GM18502 (cell line): ENCODE data around the gene CEP41.
"Not testable (repeated sequence)": the region's sequence is repeated elsewhere in the genome, so short reads cannot be mapped to it uniquely, and the experiment has no call there.

ENCODE experiments used
- ATAC-seq: cut with Tn5 transposase; IDR thresholded peaks from one replicate; pipeline ENCODE4 v1.9.1; 2021; ENCODE audit warnings: mild to moderate bottlenecking; ENCODE audit not compliant: unreplicated experiment, poor library complexity

CEP41 gene

DNA sequence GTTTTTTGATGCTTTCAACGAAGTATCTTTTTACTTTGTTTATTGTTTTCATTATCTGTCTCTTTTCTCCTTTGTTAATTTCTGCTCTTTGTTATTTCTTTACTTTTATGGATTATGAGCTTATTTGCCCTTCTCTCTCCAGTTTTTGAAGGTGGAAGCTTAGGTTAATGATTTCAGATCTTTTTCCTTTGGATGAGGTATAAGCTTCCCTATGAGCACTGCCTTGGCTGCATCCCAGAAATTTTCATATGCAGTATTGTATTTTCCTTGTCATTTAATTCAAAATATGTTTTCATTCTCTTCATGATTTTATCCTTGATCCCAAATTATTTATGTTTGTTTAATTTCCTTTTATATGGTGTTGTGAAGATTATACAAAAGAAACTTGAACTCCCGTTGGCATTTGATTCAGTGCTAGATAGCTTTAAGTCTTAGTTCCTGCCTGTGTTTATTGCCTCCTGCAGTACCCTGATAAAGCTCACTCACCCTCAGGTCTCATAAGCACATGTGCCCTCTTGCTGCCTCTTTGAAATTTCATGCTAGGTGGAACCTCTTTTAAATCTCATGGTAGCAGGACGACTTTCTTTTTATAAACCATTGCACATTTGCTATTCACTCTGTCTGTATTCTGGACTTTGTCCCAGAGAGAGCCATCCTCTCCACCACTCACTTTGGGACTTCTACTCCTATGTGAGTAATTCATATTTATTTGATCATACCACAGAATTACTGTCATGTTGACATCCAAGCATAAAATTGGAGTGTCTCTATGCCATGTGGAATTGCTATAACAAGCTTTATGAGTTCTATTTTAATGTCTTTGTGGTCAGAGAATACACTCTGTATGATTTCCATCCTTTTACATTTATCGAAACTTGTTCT, 23.0 kb upstream of the CEP41 start:
- no peak for ATAC-seq

DNA sequence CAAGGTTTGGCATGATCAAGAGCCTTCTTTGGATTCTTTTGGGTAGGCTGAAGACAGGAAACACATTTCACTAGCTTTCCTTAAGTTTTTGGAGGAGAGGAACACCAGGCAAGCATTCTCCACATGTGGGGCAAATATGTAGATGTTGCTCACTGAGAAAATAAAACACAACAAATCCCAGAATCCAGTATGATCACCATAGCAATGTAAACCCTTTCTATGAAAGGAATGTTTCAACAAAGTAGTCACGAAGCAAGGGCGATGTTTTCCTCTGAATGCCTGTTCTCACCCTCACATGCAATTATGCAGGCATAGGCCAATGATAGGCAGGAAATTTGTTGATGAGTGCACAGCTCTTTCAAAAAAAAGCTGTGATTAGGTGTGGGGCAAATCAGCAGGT, 20.5 kb upstream of the CEP41 start:
- no peak for ATAC-seq

DNA sequence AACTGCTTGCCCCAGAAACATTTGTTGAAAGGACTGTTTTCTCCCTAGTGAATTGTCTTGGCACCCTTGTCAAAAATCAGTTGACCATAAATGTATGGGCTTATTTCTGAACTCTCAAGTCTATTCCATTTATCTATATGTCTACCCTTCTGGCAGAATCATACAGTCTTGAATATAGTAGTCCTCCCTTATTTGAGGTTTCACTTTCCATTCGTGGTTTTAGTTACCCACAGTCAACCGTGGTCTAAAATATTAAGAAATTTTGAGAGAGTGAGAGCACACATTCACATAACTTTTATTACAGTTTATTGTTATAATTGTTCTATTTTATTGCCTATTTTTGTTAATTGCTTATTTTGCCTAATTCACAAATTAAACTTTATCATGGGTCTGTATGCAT, 17.4 kb upstream of the CEP41 start:
- ATAC-seq: peak; percentile 74

GRCh38 chr7:130454959-130455358, 14.1 kb upstream of the CEP41 start:
- ATAC-seq: no peak

DNA sequence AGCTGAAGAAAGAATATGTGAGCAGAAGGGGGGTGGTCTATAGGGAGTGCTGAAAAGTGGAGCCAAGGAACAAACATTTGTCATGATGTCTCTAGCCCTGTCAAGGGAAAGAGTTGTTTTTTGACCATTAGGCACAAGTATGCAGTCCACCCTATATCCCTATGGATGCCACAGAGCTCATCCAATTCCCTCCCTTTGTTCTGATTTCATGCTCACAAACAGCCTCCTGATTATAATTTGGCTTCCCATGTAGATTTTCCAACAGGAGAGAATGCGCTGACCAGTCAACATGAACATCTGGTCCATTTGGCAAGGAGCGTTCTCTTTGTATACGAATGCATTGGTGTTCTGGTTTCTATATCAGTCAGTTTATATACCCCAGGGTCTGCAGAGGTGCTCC, 12.1 kb upstream of the CEP41 start:
- no peak for ATAC-seq

GRCh38 chr7:130451344-130451743, 10.5 kb upstream of the CEP41 start:
- not testable (repeated sequence) for ATAC-seq

DNA sequence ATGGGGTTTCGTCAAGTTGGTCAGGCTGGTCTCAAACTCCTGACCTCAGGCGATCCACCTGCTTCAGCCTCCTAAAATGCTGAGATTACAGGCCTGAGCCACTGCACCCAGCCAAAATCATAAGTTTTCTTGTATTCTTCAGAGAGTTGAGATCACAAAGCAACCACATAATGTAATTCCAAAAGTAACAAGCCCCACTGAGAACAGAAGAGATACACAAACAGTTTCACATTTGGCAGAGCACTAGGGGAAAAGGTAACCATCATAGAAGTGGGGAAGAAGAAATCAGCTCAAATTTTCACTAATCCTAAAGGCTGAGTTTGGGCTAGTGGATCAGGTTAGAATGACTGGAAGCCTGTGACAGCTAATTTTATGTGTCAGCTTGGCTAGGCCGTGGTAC, 5.4 kb upstream of the CEP41 start:
- ATAC-seq: no peak

GRCh38 chr7:130444751-130445407, 4.1 kb upstream of the CEP41 start:
- ATAC-seq: no peak

GRCh38 chr7:130444234-130444633, 3.4 kb upstream of the CEP41 start:
- ATAC-seq: no peak

DNA sequence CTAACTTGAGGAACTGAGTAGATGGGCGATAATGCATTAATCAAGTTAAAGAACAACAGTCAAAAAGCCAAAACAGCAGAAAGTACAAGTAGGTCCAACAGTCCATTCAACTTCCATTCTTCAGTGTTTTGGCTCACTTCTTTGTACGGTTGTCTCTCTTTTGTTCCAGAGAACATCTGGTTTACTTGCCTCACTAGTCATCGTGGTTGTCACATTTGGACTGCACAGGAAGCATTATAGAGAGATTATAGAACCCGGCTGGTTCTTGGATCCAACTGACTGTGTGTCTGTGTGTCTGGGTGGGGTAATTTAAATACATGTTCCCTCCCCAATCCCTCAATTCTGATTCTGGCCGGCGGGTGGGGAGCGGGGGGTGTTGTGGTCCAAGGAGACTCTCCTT, 1.8 kb upstream of the CEP41 start:
- no peak for ATAC-seq

DNA sequence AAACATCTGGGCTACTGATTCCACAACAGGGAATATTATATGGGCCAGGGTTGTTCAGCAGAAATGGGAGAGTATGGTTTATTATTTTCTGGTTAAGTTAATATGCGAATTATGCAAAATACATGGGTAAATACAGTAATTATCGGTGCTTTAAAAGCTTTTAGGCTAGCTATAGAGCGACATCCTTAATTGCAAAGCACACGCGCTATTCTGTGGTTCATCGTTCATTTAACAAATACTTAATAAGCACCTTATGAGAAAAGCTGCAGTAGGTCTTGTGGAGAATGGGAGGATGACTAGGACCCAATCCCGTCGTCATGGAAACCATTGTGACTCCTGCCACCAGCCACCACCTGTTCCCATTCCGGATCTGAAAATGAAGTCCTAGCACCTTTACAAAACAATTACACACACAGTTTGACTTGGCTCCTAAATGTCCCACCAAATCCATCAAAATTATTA, 623 bp upstream of the CEP41 start:
- no peak for ATAC-seq

- ATAC-seq: no peak
These were observed 4.6 kb downstream of the CEP41 start for GRCh38 chr7:130436253-130436652.

GRCh38 chr7:130435311-130435854, 5.4 kb downstream of the CEP41 start:
- ATAC-seq: no peak

DNA sequence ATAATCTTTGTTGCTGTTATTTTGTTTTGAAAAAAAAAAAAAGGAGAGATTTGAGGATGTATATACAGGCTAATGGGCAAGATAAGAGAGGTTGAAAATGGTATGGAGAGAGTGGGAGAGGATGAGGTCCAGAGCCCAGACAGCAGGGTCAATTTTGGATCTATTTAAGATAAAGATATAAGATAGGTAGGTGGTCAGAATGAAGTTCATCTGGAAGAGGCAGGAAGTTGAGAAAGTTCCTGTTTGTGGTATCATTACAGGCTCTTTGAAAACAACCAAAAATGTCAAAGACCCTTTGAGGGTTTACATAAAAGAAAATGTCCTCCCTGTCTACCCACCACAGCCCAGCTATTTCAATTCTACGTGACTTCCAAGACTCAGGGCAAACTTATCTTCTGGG, 7.5 kb downstream of the CEP41 start:
- no peak for ATAC-seq

GRCh38 chr7:130432886-130433285, 7.9 kb downstream of the CEP41 start:
- no peak for ATAC-seq

DNA sequence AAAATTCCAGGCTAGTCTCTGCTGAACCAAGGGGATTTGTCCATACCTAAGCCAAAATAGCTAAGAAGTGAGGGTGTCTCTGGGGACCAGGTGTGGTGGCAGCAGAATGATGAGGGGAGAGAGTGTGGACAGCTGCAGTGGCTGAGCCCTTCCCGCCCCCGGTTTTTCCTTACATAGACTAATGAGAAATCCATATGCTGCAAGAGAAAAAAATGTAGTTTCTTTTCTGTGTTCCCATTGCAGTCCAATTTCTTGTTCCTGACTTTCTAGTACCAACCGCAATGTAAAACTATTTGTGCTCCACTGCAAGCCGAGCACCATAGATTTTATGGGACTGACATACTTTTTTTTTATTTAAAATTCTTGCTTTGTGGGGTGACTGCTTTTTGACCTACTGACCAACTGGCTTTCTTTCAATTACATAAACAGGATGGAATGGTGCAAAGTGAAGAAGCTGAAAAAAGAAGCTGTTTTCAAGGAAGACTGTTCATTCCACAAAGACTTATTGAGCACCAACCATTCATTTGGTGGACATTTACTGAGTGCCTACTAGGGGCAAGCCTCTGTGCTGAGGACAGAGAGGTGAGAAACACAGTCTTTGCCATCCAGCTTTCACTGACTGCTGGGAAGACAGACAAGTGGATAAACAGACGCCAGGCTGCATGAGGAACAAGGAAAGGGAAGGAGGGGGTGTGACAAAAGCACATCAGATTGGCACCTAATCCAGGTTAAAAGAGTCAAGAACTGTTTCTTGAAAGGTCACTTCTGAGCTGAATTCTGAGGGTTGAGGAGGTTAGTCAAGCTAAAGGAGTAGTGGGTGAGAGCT, 9.8 kb downstream of the CEP41 start:
- no peak for ATAC-seq

DNA sequence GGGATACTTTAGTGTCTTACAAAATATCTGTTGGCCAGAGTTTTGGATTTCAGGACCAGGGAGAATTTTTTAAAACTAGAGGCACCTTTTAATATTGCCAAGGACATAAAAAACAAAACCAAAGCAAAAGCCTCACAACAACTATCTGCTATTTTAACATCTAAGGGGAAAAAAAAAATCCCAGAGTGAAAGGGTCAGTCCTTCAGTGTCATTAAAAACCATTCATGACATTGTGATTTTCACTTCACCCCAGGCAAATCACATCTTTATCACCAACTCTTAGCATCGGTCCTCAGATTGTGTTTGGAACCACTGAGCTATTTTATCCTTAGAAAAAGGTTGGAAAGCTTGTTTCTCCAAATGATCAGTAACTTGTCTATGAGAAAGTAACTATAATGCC, 10.7 kb downstream of the CEP41 start:
- ATAC-seq: no peak

- no peak for ATAC-seq
These were observed 11.8 kb downstream of the CEP41 start for GRCh38 chr7:130429019-130429418.

DNA sequence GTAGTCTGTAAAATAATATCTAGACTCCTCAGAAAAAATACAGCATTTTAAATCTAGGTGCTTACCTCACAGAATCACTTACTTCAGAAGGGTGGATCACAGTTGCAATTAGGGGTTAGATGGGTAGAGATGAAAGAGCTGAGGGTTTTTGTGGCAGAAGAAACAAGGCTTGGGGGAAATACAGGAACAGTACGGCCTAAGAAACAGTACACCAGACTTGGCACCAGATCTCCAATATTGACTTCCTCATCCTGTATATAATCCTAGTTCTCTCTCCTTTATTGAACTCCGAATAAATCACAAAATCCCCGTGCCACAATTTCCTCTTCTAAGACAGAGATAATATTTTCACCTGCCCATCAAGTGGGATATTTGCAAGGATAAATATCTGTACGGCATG, 14.3 kb downstream of the CEP41 start:
- no peak for ATAC-seq

DNA sequence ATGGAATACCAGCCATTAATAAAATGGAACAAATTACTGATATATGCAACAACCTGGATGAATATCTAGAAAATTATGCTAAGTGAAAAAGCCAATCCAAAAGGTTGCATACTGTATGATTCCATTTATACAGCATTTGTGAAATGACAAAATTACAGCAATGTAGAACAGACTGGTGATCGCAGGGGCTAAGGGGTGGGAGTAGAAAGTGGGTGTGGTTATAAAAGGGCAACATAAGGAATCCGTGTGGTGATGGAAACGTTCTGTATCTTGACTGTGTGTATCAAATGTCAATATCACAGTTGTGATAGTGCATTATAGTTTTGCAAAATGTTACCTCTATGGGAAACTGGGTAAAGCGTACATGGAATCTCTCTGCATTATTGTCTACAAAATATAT, 15.0 kb downstream of the CEP41 start:
- ATAC-seq: no peak
